ENCODE measurements around the gene COX4I1.
"Not testable (repeated sequence)": the region's sequence is repeated elsewhere in the genome, so short reads cannot be mapped to it uniquely, and the experiment has no call there.

The COX4I1 gene

GRCh38 chr16:85805442-85806045 lies 6.0 kb downstream of the COX4I1 start:
- no peak for DNase-seq

- DNase-seq, result no peak
These were observed 7.0 kb downstream of the COX4I1 start for GRCh38 chr16:85806539-85806938.

- DNase-seq, result not testable (repeated sequence)
These were observed 7.8 kb downstream of the COX4I1 start for GRCh38 chr16:85807340-85807739.

- DNase-seq, result not testable (repeated sequence)
These were observed 8.6 kb downstream of the COX4I1 start for GRCh38 chr16:85808104-85808503.

- DNase-seq, result no peak
These were observed 9.4 kb downstream of the COX4I1 start for GRCh38 chr16:85808926-85809325.

GRCh38 chr16:85809645-85810044 lies 10.2 kb downstream of the COX4I1 start:
- DNase-seq, result no peak

GRCh38 chr16:85810097-85810741 lies 10.7 kb downstream of the COX4I1 start:
- no peak for DNase-seq

GRCh38 chr16:85810742-85811115 lies 11.2 kb downstream of the COX4I1 start:
- DNase-seq, result no peak

- no peak for DNase-seq
These were observed 12.7 kb downstream of the COX4I1 start for GRCh38 chr16:85812031-85812807.

- DNase-seq, result no peak
These were observed 13.6 kb downstream of the COX4I1 start for GRCh38 chr16:85812811-85813700.

- no peak for DNase-seq
These were observed 16.7 kb downstream of the COX4I1 start for GRCh38 chr16:85816159-85816558.

- not testable (repeated sequence) for DNase-seq
These were observed 17.7 kb downstream of the COX4I1 start for GRCh38 chr16:85817195-85817594.

GRCh38 chr16:85819245-85819644 lies 19.8 kb downstream of the COX4I1 start:
- peak in 1 of 2 donors; percentile 52 for DNase-seq

GRCh38 chr16:85819771-85820170 lies 20.3 kb downstream of the COX4I1 start:
- no peak for DNase-seq

GRCh38 chr16:85820604-85821372 lies 21.3 kb downstream of the COX4I1 start:
- DNase-seq, result no peak

GRCh38 chr16:85821390-85822135 lies 22.1 kb downstream of the COX4I1 start:
- peak; percentile 54 to 81 for DNase-seq

GRCh38 chr16:85822145-85822544 lies 22.6 kb downstream of the COX4I1 start:
- no peak for DNase-seq

- no peak for DNase-seq
These were observed 23.9 kb downstream of the COX4I1 start for GRCh38 chr16:85823328-85823920.

- DNase-seq, result no peak
These were observed 25.0 kb downstream of the COX4I1 start for GRCh38 chr16:85824161-85825135.

GRCh38 chr16:85825326-85825725 lies 25.8 kb downstream of the COX4I1 start:
- DNase-seq, result no peak

All from hippocampal formation (tissue), 2 donors.